K562 (cell line): Measurements from ENCODE around the gene ACE. TPM values are rescaled to one million over a fixed set of nuclear protein-coding genes. Genes with fewer than 3 reads are reported as not detected.

Source experiments
- ATAC-seq: fragments of 200-7000 bp; cut with Tn5 transposase; 3 replicates; pipeline ENCODE4 v1.9.1; 2020; ENCODE audit warnings: moderate library complexity
- BruUV-seq: library from RNA; stranded (reverse); fragments of 400-500 nt; replicated peaks from 2 replicates; lab custom pipeline; 2021; lab: Mats Ljungman, UMichigan
- CTCF ChIA-PET: fragments of 300-600 bp; formaldehyde crosslinking; extraction: SDS; loops from one replicate; lab custom pipeline; 2021; ENCODE audit warnings: low intra/inter-chr PET ratio; lab: Yijun Ruan, JAX
- POLR2A ChIA-PET: fragments of 300-600, 350-650 bp; sonication (Branson Sonifier 250); formaldehyde crosslinking; extraction: SDS; loops from one replicate; lab custom pipeline; 2021; ENCODE audit warnings: antibody characterized with exemption, inconsistent platforms; lab: Yijun Ruan, JAX
- DNase-seq, 4 experiments: peaks; one replicate each; pipeline versions ENCODE4 v3.0.0 to v3.0.0-alpha.2; 2011 to 2018; ENCODE audit warnings: low spot score in 3 of 4, mixed read lengths in 3 of 4; ENCODE audit errors: extremely low read depth in 1 of 4
- FAIRE-seq: peaks from 2 replicates; lab custom pipeline; 2011; peaks lifted over from hg19 to GRCh38; lab: Jason Lieb, UNC
- H2AFZ ChIP-seq: 2 replicates; pipeline ENCODE4 v1.6.0; 2011; ENCODE audit warnings: low read depth, low read length, control low read depth, inconsistent platforms
- H3K27ac ChIP-seq: fragments of 200-600 bp; 3 replicates; pipeline ENCODE4 v1.8.0; 2011; ENCODE audit warnings: low read depth, mild to moderate bottlenecking, control low read depth, inconsistent platforms, low read length, moderate library complexity, mixed read lengths; ENCODE audit errors: extremely low read depth
- H3K27me3 ChIP-seq, 2 experiments: fragments of 300-600 bp in 1 of 2; 2 replicates in 1 of 2; 3 replicates in 1 of 2; pipeline versions ENCODE4 v1.6.0 to v1.8.0; 2011; ENCODE audit warnings: inconsistent platforms in 2 of 2, low read length in 2 of 2, mild to moderate bottlenecking in 1 of 2, mixed read lengths in 1 of 2, moderate library complexity in 1 of 2; ENCODE audit not compliant: control insufficient read depth in 2 of 2, insufficient read depth in 2 of 2
- H3K36me3 ChIP-seq: fragments of 300-600 bp; 3 replicates; pipeline ENCODE4 v1.8.0; 2011; ENCODE audit warnings: mild to moderate bottlenecking, low read length, inconsistent platforms; ENCODE audit not compliant: control insufficient read depth, insufficient read depth
- H3K4me1 ChIP-seq, 2 experiments: fragments of 200-600 bp in 1 of 2; replicated peaks in 1 of 2; 2 replicates in 1 of 2; 3 replicates in 1 of 2; pipeline versions ENCODE4 v1.5.1 to v1.8.0; 2011; ENCODE audit warnings: inconsistent platforms in 2 of 2, low read length in 2 of 2, mild to moderate bottlenecking in 1 of 2, mixed read lengths in 1 of 2, moderate library complexity in 1 of 2; ENCODE audit not compliant: control insufficient read depth in 2 of 2, insufficient read depth in 2 of 2
- H3K4me2 ChIP-seq: 2 replicates; pipeline ENCODE4 v1.6.1; 2011; ENCODE audit warnings: low read length, control low read depth, inconsistent platforms, mixed read lengths; ENCODE audit not compliant: insufficient read depth
- H3K4me3 ChIP-seq: fragments of 200-600 bp; sonication (generic), shearing (Covaris generic); 2 replicates; pipeline ENCODE4 v1.5.1; 2016; ENCODE audit warnings: control low read depth, inconsistent platforms
- H3K79me2 ChIP-seq: fragments of 200-600 bp; 3 replicates; pipeline ENCODE4 v1.8.0; 2011; ENCODE audit warnings: low read length, inconsistent platforms; ENCODE audit not compliant: control insufficient read depth, insufficient read depth
- H3K9ac ChIP-seq, 2 experiments: 2 replicates each; pipeline versions ENCODE4 v1.6.0 to v1.6.1; 2011; ENCODE audit warnings: low read depth in 2 of 2, low read length in 2 of 2, control low read depth in 1 of 2, inconsistent platforms in 1 of 2, mild to moderate bottlenecking in 1 of 2, mixed read lengths in 1 of 2; ENCODE audit not compliant: insufficient read depth in 1 of 2
- H3K9me1 ChIP-seq: one replicate; pipeline ENCODE4 v1.6.0; 2011; ENCODE audit warnings: inconsistent platforms, mild to moderate bottlenecking, low read length, moderate library complexity; ENCODE audit not compliant: control insufficient read depth, insufficient read depth
- H3K9me3 ChIP-seq: replicated peaks from 2 replicates; pipeline ENCODE4 v1.5.1; 2011; ENCODE audit warnings: low read depth, low read length, inconsistent platforms; ENCODE audit not compliant: control insufficient read depth, insufficient read depth
- H4K20me1 ChIP-seq: replicated peaks from 2 replicates; pipeline ENCODE4 v1.6.1; 2011; ENCODE audit warnings: low read length, inconsistent platforms, mixed read lengths; ENCODE audit not compliant: control insufficient read depth, insufficient read depth
- CEBPG ChIP-seq, 3 experiments: fragments of 200-800 bp in 1 of 3; sonication (Bioruptor generic) in 1 of 3; sonication (generic) in 1 of 3; formaldehyde crosslinking in 1 of 3; IDR thresholded peaks in 2 of 3; conservative IDR thresholded peaks in 1 of 3; 2 replicates each; pipeline versions ENCODE4 v1.6.1 to v1.8.0; 2016 to 2022; ENCODE audit warnings: missing compliant biosample characterization in 2 of 3, missing genetic modification characterization in 2 of 3, mild to moderate bottlenecking in 1 of 3, missing genetic modification reagents in 1 of 3
- FOXM1 ChIP-seq, 2 experiments: fragments of 450-650 bp in 1 of 2; sonication (generic) in 1 of 2; formaldehyde crosslinking in 1 of 2; IDR thresholded peaks; 2 replicates each; pipeline versions ENCODE4 v1.6.1 to v1.9.0; 2017 to 2022; ENCODE audit warnings: low read depth in 2 of 2, mild to moderate bottlenecking in 2 of 2, missing genetic modification reagents in 1 of 2, moderate library complexity in 1 of 2
- ID3 ChIP-seq, 2 experiments: fragments of 250-450 bp in 1 of 2; fragments of 450-650 bp in 1 of 2; sonication (Bioruptor Pico) in 1 of 2; IDR thresholded peaks; 2 replicates each; pipeline versions ENCODE4 v1.6.1 to v1.8.0; 2016 to 2021; ENCODE audit warnings: mild to moderate bottlenecking in 2 of 2, moderate library complexity in 2 of 2, missing compliant biosample characterization in 1 of 2, missing genetic modification characterization in 1 of 2
- NR2C2 ChIP-seq, 2 experiments: fragments of 200-800 bp in 1 of 2; sonication (Bioruptor generic) in 1 of 2; sonication (generic) in 1 of 2; formaldehyde crosslinking in 1 of 2; IDR thresholded peaks; 2 replicates each; pipeline versions ENCODE4 v1.6.1 to v1.8.0; 2016 to 2022; ENCODE audit warnings: mild to moderate bottlenecking in 1 of 2, missing compliant biosample characterization in 1 of 2, missing genetic modification characterization in 1 of 2, missing genetic modification reagents in 1 of 2
- RBBP5 ChIP-seq: fragments of 200-600 bp; sonication (generic); IDR thresholded peaks from 2 replicates; pipeline ENCODE4 v1.6.1; 2012; ENCODE audit warnings: borderline replicate concordance, mild to moderate bottlenecking, low read length, control low read depth, inconsistent platforms; ENCODE audit not compliant: insufficient read depth, poor library complexity, severe bottlenecking
- SNAPC5 ChIP-seq: fragments of 250-450 bp; sonication (Bioruptor Pico); IDR thresholded peaks from 2 replicates; pipeline ENCODE4 v1.8.0; 2021; ENCODE audit warnings: moderate library complexity, mild to moderate bottlenecking, inconsistent platforms
- WGBS: fragments of 100-300 bp; shearing (Covaris generic); methylation state at CpG from one replicate; pipeline ENCODE4 v1.1.6; 2016; ENCODE audit warnings: low coverage, mixed read lengths; ENCODE audit not compliant: insufficient coverage; ENCODE audit errors: missing lambda C conversion rate; 5-methylcytosine and 5-hydroxymethylcytosine counted together
- in situ Hi-C: fragments of 300-500 bp; cut with MboI; formaldehyde crosslinking; loops from 4 replicates; pipeline ENCODE4 v1.15.0; 2018; ENCODE audit warnings: inconsistent platforms, mixed read lengths
- intact Hi-C: fragments of 100-400 bp; cut with micrococcal nuclease; formaldehyde crosslinking; loops from 2 replicates; pipeline ENCODE4 v1.14.2; 2022
- polyA plus RNA-seq, 8 experiments: library from polyadenylated mRNA; depleted of rRNA in 4 of 8; stranded (reverse) in 5 of 8; unstranded in 3 of 8; fragments of >200 nt; fragmentation: Nextera tagmentation in 2 of 8; fragmentation: Illumina TruSeq in 1 of 8; extraction: Ambion mirVana in 2 of 8; extraction: Trizol in 1 of 8; gene quantifications; 2 replicates each; pipeline versions ENCODE4 v1.2.1 to v1.2.3, GENCODE V29; 2011 to 2014; ENCODE audit warnings: inconsistent platforms in 1 of 8, missing spikeins in 1 of 8
- total RNA-seq, 7 experiments: library from RNA; depleted of rRNA in 6 of 7; stranded (reverse); fragments of >200 nt in 6 of 7; fragmentation: Illumina TruSeq in 2 of 7; extraction: Trizol in 2 of 7; gene quantifications; 2 replicates each; pipeline versions ENCODE4 v1.2.1 to v1.2.3, GENCODE V29; 2011 to 2021; ENCODE audit warnings: low replicate concordance in 1 of 7

The ACE gene
- total and polyA plus RNA-seq, 9 of the 15 experiments (the other 6 are each of a cell fraction or from before 2014, with no cell fraction given), result 0.07 to 2.5 (median 0.47) TPM; not detected in 1

- CTCF ChIA-PET, result no interaction called here
- DNase-seq (no peak), FAIRE-seq (no peak), ATAC-seq (no peak)
- intact Hi-C loops, result no loop called here
- no peak overlapping the region for H3K4me2 ChIP-seq
- no peaks in the 10 kb centered on the region for H3K79me2 ChIP-seq
- H2AFZ ChIP-seq, result no peak overlapping the region
- H3K27ac ChIP-seq, result no peak overlapping the region
- no TSS peak for BruUV-seq
- 31% methylated on average over 9 of the region's 10 CpGs for WGBS
- peaks cover 9% of the 10 kb centered on the region; the same call in 1 of the 2 replicates for H4K20me1 ChIP-seq
- in situ Hi-C loops, result no loop called here
- peaks cover 14 to 44% of the 10 kb centered on the region in 2 experiments; a peak in 4 of 5 replicates for H3K27me3 ChIP-seq
- TF ChIP-seq NR2C2 (CRISPR knock-in tag; IDR thresholded peaks at IDR 0.05) (no peak), NR2C2 (tag; IDR thresholded peaks at IDR 0.05) (no peak), ID3 (CRISPR knock-in tag; IDR thresholded peaks at IDR 0.05) (no peak), ID3 (tag; IDR thresholded peaks at IDR 0.05) (no peak), SNAPC5 (CRISPR knock-in tag) (no peak), FOXM1 (IDR thresholded peaks at IDR 0.05; ENCODE audit: low read depth) (no peak), FOXM1 (CRISPR knock-in tag; IDR thresholded peaks at IDR 0.05; ENCODE audit: low read depth) (no peak), RBBP5 (no peak), CEBPG (CRISPR knock-in tag; IDR thresholded peaks at IDR 0.05) (no peak), CEBPG (tag; conservative IDR thresholded peaks at IDR 0.05 in 1 of 2, IDR thresholded peaks at IDR 0.05 in 1 of 2) (no peak)
- H3K9me1 ChIP-seq, result peaks cover 5% of the 10 kb centered on the region
- peaks cover 0 to 30% of the 10 kb centered on the region in 2 experiments; a peak in 3 of 5 replicates for H3K4me1 ChIP-seq
- no peaks in the 10 kb centered on the region for H3K9me3 ChIP-seq
- POLR2A ChIA-PET, result interaction anchor here (0.6 to 1.5 kb wide), 3 partner anchors 8 to 21 kb away, joined by 3 read pairs; no protein-coding TSS in a partner anchor
- H3K9ac ChIP-seq, result peak overlapping the region in 1 of 2 experiments; percentile 74; a peak in 2 of 4 replicates
- no peaks in the 10 kb centered on the region for H3K36me3 ChIP-seq
- H3K4me3 ChIP-seq, result no peak overlapping the region
These were observed 54.4 kb downstream of the ACE start for GRCh38 chr17:63531022-63531965.
